NB4 (cell line): ENCODE data around the gene METRNL.
"Not testable (repeated sequence)": the region's sequence is repeated elsewhere in the genome, so short reads cannot be mapped to it uniquely, and the experiment has no call there.

Source experiments
- DNase-seq: peaks from one replicate; pipeline ENCODE4 v3.0.0; 2010; ENCODE audit warnings: low read depth
- H3K4me3 ChIP-seq: one replicate; pipeline ENCODE4 v1.5.1; 2011; ENCODE audit warnings: mild to moderate bottlenecking, low read depth, low read length, moderate library complexity
- CTCF ChIP-seq: IDR thresholded peaks from one replicate; pipeline ENCODE4 v1.5.1; 2012; ENCODE audit warnings: low read depth, low read length
- MYC ChIP-seq: IDR thresholded peaks from 2 replicates; pipeline ENCODE4 v1.6.1; 2011; ENCODE audit warnings: low read depth, low read length
- POLR2A ChIP-seq: IDR thresholded peaks from 2 replicates; pipeline ENCODE4 v1.6.1; 2011; ENCODE audit warnings: mild to moderate bottlenecking; ENCODE audit not compliant: insufficient read length; ENCODE audit errors: extremely low read depth
- TF ChIP-seq, protein P1 (sequence below): IDR thresholded peaks from 2 replicates; pipeline ENCODE4 v1.6.1; 2011; ENCODE audit warnings: low read depth, low read length

Gene METRNL

DNA sequence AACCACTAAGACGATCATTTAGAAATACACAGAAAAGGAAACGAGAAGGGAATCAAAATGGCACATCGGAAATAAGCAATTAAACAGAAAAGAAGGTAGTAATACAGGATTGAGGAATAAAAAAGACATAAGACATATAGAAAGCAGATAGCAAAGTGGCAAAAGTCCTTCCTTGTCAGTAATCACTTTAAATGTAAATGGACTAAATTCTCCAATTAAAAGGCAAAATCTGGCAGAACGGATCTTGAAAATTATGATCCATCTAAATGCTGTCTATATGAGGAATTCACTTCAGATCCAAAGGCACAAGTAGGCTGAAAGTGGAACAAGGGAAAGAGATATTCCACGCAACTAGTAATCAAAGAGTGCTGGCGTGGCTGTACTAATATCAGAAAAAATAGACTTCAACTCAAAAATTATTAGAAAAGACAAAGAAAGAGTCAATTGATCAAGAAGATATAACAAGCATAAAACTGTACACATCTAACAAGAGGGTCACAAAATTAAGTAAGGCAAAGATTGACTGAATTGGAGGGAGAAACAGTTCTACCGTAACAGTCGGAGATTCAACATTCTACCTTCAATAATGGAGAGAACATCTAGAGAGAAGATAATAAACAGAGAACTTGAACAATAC lies 36.8 kb upstream of the METRNL start:
- DNase-seq = no peak
- H3K4me3 ChIP-seq = no peak overlapping the region
- no peak for TF ChIP-seq MYC
- TF ChIP-seq, protein P1, sequence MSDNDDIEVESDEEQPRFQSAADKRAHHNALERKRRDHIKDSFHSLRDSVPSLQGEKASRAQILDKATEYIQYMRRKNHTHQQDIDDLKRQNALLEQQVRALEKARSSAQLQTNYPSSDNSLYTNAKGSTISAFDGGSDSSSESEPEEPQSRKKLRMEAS = no peak

DNA sequence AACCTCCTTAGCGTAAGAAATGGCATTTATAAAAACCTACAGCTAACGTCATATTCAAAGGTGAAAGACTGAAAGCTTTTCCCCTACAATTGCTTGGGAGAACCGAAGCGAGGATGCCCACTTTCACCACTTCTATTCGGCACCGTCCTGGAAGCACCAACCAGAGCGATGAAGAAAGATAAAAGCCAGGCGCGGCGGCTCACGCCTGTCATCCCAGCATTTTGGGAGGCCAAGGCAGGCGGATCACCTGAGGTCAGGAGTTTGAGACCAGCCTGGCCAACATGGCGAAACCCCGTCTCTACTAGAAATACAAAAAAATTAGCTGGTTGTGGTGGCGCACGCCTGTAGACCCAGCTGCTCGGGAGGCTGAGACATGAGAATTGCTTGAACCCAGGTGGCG lies 34.9 kb upstream of the METRNL start:
- DNase-seq, H3K4me3 ChIP-seq: not testable (repeated sequence)

- H3K4me3 ChIP-seq = peak overlapping the region; percentile 69
- TF ChIP-seq MYC = no peak
- TF ChIP-seq, protein P1 = peak; percentile 53; the same call in 1 of the 2 replicates
- peak; percentile 31 for DNase-seq
Measured at GRCh38 chr17:83046448-83047181, 32.8 kb upstream of the METRNL start.

- no peak for TF ChIP-seq MYC
- TF ChIP-seq, protein P1 = no peak
- no peak for TF ChIP-seq POLR2A
- no peak for TF ChIP-seq CTCF
- DNase-seq = no peak
- peak overlapping the region; percentile 69 for H3K4me3 ChIP-seq
Measured at GRCh38 chr17:83047182-83047478, 32.3 kb upstream of the METRNL start.

GRCh38 chr17:83047818-83048475 lies 31.5 kb upstream of the METRNL start:
- not testable (repeated sequence) for DNase-seq
- peak overlapping the region; percentile 69 for H3K4me3 ChIP-seq

- H3K4me3 ChIP-seq = peak overlapping the region; percentile 36
- TF ChIP-seq, protein P1 = no peak
- TF ChIP-seq POLR2A = no peak
- TF ChIP-seq CTCF = no peak
- TF ChIP-seq MYC = no peak
- no peak for DNase-seq
Measured at GRCh38 chr17:83050651-83051395, 28.6 kb upstream of the METRNL start.

- TF ChIP-seq MYC (peak; percentile 93), POLR2A (peak; percentile 61), CTCF (no peak)
- TF ChIP-seq, protein P1 = peak; percentile 96
Measured at GRCh38 chr17:83051396-83052240, 27.8 kb upstream of the METRNL start.

More at GRCh38 chr17:83051396-83052240, 27.8 kb upstream of the METRNL start:
- H3K4me3 ChIP-seq = peak overlapping the region; percentile 36
- DNase-seq = peak; percentile 97
